GM12801 (cell line): ENCODE data around the gene TRPM8.

ENCODE experiments used
- TF ChIP-seq, protein P1 (sequence below): IDR thresholded peaks from one replicate; pipeline ENCODE4 v1.5.1; 2011; ENCODE audit warnings: control low read depth; ENCODE audit not compliant: insufficient read length; ENCODE audit errors: extremely low read depth

TRPM8 gene

DNA sequence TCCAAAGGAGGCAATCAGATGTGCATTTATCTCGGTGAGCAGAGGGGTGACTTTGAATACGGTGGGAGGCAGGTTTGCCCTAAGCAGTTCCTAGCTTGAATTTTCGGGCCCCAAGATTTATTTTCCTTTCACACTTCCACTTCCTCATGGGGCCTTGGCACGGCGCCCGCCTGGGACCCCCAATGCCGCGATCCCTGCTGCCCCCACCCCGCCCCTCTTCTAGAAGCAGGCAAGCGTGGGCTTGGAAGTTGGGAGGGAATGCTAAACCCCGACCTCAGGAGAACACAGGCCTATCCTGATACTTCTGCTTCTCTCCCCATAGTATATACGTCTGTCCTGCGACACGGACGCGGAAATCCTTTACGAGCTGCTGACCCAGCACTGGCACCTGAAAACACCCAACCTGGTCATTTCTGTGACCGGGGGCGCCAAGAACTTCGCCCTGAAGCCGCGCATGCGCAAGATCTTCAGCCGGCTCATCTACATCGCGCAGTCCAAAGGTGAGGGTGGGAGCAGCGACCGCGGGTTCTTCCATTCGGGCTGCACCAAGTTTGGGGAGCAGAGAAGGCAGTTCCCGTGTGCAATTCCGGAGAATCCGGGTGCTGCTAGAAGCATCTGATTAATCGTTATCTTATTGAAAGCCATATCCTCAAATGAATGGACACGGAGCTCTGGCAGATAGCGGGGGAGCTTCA is 21.6 kb downstream of the TRPM8 start:
- TF ChIP-seq, protein P1, sequence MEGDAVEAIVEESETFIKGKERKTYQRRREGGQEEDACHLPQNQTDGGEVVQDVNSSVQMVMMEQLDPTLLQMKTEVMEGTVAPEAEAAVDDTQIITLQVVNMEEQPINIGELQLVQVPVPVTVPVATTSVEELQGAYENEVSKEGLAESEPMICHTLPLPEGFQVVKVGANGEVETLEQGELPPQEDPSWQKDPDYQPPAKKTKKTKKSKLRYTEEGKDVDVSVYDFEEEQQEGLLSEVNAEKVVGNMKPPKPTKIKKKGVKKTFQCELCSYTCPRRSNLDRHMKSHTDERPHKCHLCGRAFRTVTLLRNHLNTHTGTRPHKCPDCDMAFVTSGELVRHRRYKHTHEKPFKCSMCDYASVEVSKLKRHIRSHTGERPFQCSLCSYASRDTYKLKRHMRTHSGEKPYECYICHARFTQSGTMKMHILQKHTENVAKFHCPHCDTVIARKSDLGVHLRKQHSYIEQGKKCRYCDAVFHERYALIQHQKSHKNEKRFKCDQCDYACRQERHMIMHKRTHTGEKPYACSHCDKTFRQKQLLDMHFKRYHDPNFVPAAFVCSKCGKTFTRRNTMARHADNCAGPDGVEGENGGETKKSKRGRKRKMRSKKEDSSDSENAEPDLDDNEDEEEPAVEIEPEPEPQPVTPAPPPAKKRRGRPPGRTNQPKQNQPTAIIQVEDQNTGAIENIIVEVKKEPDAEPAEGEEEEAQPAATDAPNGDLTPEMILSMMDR: no peak

DNA sequence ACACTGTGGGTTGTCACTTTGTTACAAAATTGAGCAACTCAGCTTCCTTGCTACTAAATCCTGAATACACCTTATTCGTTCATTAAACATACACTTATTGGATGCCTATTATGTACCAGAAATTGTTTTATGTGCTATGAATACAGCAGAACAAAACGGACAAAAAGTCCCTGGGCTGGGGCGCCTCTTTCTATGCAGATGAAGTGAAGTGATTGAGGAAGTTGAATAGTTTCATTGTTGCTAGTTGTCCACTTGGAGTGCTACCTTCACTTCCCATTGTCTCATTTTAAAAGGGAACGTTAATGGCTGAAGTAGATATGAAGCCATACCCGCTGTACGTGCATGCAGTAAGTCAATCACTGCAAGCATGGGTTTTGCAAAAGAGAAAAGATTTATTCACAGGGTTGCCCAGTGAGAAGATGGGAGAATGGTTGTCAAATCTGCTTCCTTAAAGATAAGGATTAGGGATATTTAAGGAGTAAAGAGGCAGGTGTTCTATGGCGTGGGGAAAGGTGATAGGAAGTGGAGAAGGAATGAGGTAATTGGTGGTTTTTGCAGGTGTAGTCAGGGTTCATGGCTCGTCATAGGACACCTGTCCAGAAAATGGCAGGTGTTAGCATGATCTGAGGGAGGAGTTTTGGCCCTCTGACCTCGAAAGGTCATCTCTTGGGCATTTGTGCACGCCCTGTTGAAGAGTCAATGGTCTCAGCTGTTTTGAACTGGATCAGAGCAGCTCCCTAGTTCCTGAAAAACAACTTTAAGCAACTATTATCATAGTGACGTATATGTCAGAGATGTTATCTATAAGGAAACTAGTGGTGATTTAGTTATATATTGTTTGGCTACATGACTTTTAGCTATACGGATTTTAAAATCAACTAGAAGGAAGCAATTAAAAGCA is 23.5 kb downstream of the TRPM8 start:
- TF ChIP-seq, protein P1: no peak

DNA sequence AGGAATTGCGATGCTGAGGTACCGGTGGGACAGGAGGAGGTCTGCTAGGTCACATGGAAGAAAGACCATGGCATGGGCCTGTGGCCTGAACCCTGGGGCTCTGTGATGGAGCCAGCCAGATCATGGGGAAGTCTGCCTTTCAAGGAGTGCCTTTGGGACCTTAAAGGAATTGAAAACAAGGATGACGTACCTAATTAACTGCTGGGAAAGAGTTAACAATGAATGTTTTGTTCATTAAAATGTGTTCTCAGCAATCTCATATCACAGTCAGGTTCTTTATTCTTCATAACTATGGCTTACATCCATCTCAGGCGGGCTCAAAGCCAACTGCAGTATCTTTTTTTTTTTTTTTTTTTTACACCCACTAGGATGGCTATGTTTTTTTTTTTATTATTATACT is 25.6 kb downstream of the TRPM8 start:
- TF ChIP-seq, protein P1: no peak

DNA sequence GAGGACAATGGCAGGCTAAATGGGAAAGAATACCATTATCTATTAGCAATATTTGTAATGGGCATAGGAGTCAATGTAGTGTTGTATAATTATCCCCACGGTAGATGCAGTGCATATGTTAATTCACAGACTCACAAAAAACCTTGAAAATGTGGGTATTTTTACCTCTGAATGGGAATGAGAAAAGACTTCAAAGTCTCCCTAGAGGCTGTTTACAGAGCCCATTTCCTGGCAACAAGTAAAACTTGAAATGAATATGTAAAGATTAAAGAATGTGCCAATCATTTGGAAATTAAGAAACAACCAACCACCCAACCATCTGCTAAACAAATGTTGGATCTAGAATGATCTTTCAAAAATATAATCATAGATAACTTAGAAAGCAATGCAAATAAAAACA is 27.1 kb downstream of the TRPM8 start:
- TF ChIP-seq, protein P1: no peak

DNA sequence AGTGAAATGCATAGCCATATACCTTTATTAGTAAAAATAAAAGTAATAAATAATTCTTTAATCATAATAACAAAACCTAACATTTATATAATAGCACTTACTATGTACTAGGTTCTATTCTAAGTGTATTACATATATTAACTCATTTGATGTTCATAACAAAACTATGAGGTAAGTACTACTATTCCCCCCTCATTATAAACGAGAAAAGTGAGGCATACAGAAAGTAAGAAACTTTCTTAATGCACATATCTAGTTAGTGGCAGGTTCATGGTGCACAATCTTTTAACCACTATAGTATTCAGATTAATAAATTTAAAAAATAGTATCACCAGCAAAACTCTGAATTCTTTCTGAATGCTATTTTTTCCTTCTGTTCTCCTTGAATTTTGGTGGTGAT is 27.5 kb downstream of the TRPM8 start:
- TF ChIP-seq, protein P1: no peak

DNA sequence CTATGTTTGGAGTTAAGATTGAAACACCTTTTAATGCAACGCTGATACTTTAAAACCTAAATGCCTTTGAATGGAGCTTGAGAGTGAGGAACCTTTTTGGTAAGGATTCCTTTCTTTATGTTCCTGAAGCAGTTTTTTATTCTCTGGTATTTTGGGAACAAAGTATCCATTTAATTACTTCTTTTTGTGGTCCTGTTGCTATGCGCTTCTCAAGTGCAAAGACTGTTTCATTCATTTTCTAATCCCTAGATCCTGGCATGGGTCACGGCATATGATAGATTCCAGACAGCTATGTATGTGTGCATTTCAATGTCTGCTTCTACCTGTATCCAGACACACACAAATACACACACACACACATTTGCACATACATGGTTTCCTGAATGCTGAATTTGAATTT is 28.0 kb downstream of the TRPM8 start:
- TF ChIP-seq, protein P1: no peak

DNA sequence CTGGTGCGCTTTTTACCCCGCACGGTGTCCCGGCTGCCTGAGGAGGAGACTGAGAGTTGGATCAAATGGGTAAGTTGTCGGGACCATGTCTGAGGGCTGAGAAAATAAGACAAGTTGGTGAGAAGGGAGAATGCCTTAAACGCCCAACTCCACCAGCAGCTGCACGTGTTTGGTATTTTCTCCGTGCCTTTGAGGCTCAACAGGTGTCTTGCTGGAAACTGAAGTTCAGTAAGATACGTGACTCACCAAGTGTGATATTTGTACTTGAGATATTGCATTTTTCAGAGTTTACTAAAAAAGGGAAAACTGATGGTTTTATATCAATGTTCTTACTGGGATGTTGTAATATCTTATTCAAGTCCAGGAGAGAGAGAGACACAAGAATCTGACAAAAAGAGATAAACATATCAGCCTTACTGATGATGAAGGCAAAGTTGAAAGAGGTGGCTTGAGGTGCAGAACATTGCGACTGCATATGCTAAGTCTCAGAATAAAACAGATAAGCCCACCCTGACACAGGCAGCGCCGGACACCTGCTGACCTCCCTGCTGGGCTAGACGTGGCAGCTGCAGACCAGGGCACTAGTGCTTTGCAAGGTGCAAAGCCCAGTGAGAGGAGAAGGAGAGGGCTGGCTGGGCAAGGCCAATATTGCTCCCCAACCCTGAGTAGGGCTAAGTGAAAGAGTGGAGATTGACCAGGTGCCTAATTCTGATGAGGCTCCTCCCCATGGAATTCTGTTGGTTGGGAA is 33.1 kb downstream of the TRPM8 start:
- TF ChIP-seq, protein P1: no peak
